Coronary artery (tissue), 2 donors: ENCODE measurements around the gene NPSR1.

ENCODE experiments used
- DNase-seq: peaks from one replicate; pipeline ENCODE4 v3.0.0-alpha.2; 2017; ENCODE audit warnings: low spot score
- H3K27ac ChIP-seq, 2 donors: fragments of 200-600 bp; sonication (generic); one replicate each; pipeline ENCODE4 v1.5.1; 2016 to 2019
- H3K4me3 ChIP-seq: fragments of 200-600 bp; sonication (generic); 2 replicates; pipeline ENCODE4 v1.5.1; 2016; ENCODE audit warnings: mild to moderate bottlenecking, moderate library complexity
- TF ChIP-seq, protein P1 (sequence below): fragments of 200-600 bp; sonication (generic); IDR thresholded peaks from one replicate; pipeline ENCODE4 v1.5.1; 2019; ENCODE audit warnings: antibody characterized with exemption

Gene NPSR1

DNA sequence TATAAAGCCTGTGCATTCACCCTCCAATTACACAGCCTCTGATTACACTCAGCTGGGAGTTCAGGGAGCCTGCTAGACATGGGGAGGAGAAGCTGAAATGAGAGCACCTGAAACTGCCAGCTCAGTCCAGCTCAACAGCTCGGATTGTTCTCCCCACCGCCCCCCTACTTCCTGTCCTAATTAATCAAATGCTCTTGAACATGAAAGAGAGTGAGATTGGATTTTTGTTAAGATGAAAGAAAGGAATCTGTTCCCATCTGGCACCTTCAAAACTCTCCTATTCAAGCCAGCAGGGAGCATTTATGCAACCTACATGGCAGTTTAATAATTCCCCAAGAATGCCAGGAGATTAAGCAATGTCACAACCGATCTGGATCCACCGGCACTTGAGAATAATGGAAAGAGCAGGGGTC lies 98.0 kb downstream of the NPSR1 start:
- TF ChIP-seq, protein P1, sequence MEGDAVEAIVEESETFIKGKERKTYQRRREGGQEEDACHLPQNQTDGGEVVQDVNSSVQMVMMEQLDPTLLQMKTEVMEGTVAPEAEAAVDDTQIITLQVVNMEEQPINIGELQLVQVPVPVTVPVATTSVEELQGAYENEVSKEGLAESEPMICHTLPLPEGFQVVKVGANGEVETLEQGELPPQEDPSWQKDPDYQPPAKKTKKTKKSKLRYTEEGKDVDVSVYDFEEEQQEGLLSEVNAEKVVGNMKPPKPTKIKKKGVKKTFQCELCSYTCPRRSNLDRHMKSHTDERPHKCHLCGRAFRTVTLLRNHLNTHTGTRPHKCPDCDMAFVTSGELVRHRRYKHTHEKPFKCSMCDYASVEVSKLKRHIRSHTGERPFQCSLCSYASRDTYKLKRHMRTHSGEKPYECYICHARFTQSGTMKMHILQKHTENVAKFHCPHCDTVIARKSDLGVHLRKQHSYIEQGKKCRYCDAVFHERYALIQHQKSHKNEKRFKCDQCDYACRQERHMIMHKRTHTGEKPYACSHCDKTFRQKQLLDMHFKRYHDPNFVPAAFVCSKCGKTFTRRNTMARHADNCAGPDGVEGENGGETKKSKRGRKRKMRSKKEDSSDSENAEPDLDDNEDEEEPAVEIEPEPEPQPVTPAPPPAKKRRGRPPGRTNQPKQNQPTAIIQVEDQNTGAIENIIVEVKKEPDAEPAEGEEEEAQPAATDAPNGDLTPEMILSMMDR: no peak
- no peak for DNase-seq
- Histone ChIP-seq H3K27ac (no peak overlapping the region), H3K4me3 (no peak overlapping the region)

DNA sequence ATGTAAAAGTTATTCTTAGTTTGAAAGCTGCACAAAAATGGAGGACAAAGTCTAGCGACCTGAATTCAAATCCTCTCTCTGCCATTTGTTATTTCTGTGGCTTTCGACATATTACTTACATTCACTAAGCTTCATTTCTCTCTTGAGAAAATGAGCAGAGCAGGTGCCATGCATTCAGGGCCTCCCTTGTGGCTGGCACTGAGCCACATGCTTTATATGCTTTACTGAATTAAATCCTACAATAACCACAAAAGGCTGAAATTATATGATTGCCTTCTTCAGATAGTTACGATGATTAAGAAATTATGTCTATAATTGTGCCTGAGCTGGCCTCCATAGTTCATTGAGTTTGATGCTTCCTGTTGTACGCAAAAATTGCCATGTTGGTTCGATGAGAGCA lies 98.7 kb downstream of the NPSR1 start:
- DNase-seq: no peak

DNA sequence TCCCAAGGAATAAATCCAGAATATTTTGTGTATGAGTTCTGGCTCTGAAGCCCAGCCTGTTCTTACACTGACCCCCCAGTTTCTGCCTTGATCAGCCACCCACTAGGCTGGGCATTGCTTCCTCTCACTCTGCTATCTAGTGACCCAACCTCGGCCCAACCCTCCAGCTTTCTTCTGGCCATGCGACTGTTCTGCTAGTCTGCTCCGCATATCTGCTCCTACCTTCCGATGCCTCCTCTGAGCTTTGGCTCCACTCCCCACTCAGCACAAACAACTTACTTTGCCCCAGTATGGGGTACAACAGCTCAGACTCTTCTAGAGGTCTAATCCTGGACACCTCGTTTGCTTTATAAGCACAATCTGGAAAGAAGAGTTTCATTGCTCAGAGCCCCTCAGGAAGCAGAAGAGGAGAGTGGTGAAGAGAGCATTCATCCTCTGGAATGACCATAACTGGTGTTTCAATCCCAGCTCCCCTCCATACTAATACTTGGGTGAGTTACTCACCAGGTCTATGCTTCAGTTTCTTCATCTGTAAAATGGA lies 99.6 kb downstream of the NPSR1 start:
- TF ChIP-seq, protein P1: no peak
- H3K4me3 ChIP-seq: no peak overlapping the region
- no peak for DNase-seq
- H3K27ac ChIP-seq: no peak overlapping the region

More for the DNA sequence above, 98.7 kb downstream of the NPSR1 start:
- TF ChIP-seq, protein P1: no peak
- no peak overlapping the region for H3K27ac ChIP-seq
- no peak overlapping the region for H3K4me3 ChIP-seq

DNA sequence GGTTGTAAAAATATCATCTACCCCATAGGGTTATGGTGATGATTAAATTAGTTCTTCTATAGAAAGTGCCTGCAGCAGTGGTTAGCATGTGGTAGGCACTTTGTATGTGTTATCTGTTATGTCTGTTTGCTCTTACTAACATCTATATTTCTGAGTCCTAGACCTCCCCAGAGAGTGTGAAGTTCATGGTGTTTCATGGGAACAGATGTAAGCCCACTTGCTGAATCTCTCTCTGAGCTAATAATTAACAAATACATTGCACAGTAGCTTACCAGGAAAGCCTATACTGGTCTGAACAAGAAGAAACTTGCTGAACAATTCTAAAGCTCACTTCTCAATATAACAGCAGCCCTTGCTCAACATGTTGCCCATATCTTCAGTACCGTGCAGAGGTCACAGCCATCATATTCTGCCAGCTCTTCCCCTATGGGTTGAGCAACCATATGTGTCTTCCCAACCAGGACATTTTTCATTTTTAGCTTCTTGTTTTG lies 100.1 kb downstream of the NPSR1 start:
- TF ChIP-seq, protein P1: no peak
- Histone ChIP-seq H3K27ac (no peak overlapping the region), H3K4me3 (no peak overlapping the region)
- no peak for DNase-seq

DNA sequence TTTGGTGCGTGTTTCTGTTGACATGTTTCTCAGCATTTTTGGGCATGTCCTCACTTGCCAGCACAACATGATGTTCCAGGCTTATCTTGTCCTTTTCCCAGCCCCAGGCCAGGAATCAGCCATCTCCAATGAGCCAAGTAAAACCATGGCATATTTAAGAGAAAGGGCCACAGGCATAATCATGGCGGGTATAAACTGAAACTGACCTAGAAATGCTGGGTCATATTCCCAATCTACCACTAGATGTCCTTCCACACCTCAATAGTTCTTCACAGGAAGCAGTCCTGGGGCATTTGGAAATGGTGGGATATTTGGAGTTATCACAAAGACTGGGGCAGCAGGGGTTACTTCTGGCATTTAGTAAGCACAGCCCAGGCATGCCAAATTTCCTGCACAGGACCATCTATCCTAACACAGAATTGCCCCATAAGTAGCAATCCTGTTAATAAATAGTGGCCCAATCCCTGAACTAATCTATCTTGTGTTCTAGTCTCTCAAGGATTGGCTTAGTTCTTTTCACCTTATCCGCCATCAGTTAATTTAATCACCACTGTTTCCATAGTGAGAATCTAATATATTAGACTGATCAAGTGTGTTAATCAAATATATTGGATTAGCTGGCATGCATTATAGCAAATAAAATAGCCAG lies 101.6 kb downstream of the NPSR1 start:
- Histone ChIP-seq H3K27ac (no peak overlapping the region), H3K4me3 (no peak overlapping the region)
- TF ChIP-seq, protein P1: no peak
- DNase-seq: no peak

DNA sequence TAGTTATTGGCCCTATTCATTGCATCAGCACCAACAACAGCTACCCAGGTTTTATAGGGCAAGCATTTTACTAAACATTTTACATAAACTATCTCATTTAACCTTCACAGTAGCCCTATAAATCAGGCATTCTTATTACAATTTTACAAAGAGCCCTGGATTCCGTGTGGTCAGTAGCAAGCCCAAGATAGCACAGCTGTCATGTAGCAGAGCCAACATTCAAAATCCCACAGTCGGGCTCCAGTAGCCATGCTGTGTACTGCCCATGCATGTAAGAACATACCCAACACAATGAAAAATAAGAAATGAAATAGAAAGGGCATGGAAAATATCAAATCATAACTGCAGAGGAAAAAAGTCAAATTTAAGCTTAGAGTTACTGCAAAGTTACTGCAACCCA lies 102.3 kb downstream of the NPSR1 start:
- Histone ChIP-seq H3K27ac (no peak overlapping the region), H3K4me3 (no peak overlapping the region)
- DNase-seq: no peak
- TF ChIP-seq, protein P1: no peak

DNA sequence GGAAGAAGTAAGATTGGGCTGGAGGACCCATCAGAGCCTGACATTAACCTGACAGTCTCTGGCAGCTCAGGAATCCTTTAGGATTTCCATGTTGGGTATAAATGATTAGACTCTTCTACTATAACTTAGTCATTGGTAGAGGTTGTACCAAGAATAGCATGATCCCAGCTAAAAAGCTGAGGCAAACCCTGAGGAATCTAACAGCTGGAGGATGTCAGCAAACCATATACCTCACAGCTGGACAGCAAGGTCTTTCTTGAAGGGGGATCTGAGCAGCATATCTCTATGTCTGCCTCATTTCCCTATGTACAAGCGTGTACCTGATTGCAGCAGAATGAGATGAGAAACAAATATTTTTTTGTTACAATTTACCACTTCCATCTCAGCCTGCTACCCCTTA lies 103.2 kb downstream of the NPSR1 start:
- no peak overlapping the region for H3K27ac ChIP-seq
- DNase-seq: no peak
- TF ChIP-seq, protein P1: no peak
- no peak overlapping the region for H3K4me3 ChIP-seq
